Fibroblast of lung (primary cell): Measurements from ENCODE around the gene FAM114A1.

ENCODE experiments used
- CTCF ChIP-seq, 2 donors: IDR thresholded peaks in 1 of 2; conservative IDR thresholded peaks in 1 of 2; 1 replicate in 1 of 2; 2 replicates in 1 of 2; pipeline ENCODE4 v1.5.1; 2011 to 2012; ENCODE audit warnings: low read length in 2 of 2, control low read depth in 1 of 2, inconsistent platforms in 1 of 2, low read depth in 1 of 2, mild to moderate bottlenecking in 1 of 2
- EZH2 ChIP-seq: IDR thresholded peaks from 2 replicates; pipeline ENCODE4 v1.5.1; 2012; ENCODE audit warnings: low read length, control low read depth, mild to moderate bottlenecking; ENCODE audit errors: missing control alignments

GRCh38 chr4:38920186-38920585, 52.6 kb downstream of the FAM114A1 start:
- TF ChIP-seq CTCF (conservative IDR thresholded peaks at IDR 0.05 in 1 of 2, IDR thresholded peaks at IDR 0.05 in 1 of 2; ENCODE audit: low read depth in 1 of 2, low read length in 2 of 2) (no peak), EZH2 (no peak)
